HG02938 (cell line): ENCODE results near the gene AGRN.
A peak's percentile ranks its signal among the peaks of the same experiment; 100 is the strongest.
"Not testable (repeated sequence)": the region's sequence is repeated elsewhere in the genome, so short reads cannot be mapped to it uniquely, and the experiment has no call there.

Experiments used
- ATAC-seq: cut with Tn5 transposase; IDR thresholded peaks from one replicate; pipeline ENCODE4 v1.9.1; 2021; ENCODE audit warnings: mild to moderate bottlenecking, moderate library complexity; ENCODE audit not compliant: unreplicated experiment

AGRN gene

DNA sequence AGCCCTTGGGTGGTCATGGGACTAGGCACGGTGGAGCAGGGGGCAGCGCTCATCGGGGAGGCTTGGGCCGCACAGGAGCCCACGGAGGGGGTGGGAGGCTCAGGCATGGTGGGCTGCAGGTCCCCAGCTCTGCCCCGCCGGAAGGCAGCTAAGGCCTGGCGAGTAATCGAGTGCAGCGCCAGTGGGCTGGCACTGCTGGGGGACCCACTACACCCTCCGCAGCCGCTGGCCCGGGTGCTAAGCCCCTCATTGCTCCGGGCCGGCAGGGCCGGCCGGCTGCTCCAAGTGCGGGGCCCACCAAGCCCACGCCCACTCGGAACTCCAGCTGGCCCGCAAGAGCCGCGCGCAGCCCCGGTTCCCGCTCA lies 1.6 kb upstream of the AGRN start:
- ATAC-seq: not testable (repeated sequence)

DNA sequence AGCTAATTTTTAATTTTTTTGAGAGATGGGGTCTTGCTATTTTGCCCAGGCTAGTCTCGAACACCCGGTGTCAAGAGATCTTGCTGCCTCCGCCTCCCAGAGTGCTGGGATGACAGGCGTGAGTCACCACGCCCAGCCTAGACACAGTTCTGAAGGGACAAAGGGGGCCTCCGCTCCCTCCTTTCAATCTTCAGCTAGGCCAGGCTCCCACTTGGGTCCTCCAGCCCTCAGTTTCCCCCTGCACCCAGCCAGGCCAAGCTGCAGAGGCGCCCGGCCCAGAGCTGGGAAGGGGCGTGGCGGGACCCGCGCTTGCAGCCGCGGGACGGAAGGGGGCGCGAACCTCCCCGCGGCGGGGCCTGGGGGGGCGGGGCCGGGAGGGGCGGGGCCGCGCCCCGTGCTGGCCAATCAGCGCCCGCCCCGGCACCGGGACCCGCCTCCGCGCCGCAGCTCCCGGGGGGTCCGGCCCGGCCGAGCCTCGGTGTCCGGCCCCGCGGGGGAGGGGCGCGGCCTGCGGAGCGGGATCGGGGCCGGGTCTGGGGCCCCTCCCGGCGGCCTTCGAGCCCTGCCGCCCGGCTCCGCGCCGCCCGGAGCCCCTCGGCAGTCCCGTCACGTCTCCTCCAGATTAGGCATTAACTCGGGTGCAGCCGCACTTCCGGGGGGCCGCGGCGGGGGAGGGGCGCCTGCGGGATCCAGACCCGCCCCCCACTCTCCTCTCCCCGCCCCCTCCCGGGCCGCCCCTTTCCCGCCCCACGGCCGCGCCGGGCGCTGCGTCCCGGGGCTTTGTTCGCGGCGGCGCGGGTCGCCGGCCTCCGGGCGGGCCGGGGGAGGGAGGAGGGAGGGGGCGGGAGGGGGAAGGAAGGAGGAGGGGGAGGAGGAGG lies 559 bp upstream of the AGRN start:
- ATAC-seq: peak; percentile 44

DNA sequence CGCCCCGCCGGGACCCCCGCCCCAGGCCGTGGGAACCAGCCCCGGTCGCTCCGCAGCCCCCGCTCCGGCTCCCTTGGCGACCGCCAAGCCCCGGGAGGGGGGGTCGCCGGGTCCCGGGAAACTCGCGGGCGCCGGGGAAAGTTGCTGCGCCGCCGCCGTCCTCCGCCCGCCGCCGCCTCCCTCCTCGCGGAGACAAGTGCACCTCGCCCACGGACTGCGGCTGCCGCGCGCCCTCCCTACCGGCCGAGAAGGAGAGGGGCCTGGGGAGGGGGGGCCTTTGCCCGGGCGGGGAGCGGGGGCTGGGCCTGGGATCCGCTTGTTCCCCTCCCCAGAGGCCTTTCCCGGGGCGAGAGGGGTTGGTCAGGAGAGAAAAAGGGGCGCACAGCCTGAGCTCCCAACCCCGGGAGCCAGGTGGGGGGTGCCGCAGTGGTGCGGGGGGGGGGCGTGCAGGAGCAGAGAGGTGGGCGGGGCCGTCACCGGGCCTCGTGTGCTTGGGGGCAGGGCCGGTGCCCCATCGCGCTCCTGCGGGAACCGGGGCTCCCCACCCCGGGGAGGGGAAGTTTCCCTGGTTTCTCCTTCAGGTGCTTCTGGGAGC lies 592 bp downstream of the AGRN start:
- ATAC-seq: peak; percentile 14

DNA sequence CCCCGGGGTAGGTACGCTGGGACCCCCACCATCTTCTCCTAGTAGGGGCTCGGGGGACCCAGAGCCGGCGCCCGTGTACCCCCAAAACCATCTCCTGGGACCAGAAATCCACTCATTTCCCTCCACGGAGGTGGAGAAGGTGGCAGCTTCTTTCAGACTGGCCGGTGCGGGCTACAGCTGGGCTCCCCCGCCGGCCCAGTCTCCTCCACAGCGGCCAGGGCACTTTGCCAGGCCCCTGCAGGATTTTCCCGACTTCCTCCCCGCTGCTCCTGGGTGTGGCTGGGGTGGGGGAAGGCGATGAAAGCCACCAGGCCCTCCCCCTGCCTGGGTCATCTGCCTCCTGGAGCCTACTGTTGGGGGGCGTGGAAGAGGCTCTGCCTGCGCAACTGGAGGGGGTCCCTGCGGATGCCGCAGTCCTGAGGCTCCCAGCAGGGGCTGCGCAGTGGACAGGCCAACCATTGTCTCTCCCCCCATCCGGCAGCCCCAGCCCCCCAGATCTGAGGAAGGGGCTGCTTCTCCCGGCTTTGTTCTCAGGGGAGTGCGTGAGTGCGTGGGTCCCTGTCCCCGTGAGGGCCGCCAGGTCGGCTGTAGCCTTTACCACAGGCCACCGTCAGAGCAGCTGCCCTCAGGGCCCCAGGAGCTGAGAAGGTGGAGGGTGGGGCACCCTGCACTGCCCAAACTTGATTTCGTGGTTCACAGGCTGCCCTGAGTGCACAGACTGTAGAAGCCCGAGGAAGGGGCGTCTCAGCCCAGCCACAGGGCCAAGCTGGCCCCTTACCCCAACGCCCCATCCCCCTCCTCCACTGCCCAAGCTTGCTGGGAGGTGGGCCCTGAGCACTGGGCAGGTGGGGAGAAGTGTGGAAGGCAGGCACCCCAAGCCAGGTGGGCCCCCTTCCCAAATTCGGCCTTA lies 1.3 kb downstream of the AGRN start:
- ATAC-seq: no peak

DNA sequence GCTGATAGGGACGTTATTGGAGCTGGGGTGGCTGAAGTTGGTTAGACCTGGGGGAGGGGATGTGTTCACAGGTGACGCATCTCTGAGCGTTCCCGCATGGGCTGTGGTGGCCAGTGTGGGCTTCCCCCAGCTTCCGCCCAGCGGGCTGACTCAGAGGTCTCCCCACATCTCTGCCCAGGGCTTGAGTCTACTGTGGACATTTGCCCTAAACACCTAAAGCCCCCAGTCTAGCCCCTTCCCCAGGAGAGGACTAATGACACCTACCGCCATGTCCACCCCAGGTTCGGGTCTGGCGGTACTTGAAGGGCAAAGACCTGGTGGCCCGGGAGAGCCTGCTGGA lies 2.0 kb downstream of the AGRN start:
- ATAC-seq: no peak

DNA sequence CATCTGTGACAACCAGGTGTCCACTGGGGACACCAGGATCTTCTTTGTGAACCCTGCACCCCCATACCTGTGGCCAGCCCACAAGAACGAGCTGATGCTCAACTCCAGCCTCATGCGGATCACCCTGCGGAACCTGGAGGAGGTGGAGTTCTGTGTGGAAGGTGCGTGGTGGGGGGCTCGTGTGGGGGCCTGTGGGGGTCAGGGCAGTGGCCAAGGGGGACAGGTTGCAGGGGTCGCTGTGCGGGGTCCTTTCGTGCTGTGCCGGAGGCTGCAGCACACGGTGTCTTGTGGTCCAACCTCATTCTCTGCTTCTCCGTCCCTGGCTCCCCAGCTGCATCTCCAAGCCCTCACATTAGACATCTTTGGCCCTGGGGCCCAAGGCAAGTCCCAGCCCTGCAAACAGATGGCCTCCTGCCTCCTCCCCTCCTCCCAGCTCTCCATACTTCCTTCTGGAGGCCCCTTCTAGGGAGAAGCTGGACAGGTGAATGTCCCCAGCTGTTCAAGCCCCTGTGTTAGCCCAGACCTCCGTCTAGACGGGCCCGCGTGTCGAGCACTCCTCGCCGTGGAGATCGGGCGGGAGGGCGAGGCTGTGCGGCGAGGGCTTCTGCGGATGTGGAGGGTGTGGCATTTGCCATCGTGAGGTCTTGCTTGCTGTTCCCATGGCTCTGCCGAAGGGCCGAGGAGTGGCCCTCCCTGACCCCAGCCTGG lies 2.5 kb downstream of the AGRN start:
- ATAC-seq: no peak

DNA sequence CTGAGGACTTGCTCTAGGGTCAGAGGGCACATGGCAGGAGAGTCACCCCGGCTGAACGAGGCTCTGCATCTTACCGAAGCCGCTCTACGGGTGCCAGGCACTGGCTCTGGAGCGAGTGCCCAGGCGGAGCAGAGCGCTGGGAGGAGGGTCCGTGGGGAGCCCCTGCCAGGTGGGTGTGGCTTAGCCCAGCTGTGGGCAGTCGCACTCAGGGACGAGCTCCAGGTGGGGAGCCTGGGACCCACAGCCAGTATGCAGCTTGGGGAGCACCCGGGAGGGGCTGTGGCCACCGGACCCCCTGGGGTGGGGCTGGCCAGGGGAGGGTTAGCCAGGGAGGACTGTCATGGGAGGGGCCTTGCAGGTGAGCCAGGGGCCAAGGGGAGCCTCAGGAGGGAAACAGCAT lies 3.8 kb downstream of the AGRN start:
- no peak for ATAC-seq

DNA sequence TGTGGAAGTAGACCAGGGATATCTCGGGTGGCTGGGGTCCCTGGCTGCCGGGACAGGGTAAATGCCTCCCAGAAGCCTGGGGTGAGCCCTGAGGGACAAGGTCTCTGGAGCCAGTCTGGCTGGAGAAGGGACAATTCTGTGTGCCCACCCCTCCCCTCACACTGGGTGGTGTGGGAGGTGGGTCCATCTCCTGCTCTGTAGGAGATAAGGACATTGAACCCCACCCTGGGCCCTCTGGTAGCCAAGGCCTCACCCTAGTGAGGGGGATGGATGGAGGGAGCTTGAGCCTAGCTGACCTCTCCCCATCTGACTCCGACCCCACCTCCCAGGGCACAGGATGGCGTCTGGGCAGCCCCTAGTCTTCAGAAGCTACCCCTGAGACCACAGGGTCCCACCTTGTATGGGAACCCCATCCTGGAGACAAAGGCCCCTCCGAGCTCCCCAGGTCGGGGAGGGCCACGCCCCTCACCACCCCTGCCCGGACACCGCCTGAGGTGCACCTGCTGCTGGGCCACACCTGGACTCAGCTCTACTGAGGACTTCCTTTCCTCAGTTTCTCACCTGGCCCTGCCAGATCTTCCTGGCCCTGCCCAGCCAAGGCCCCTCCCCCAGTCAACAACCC lies 4.3 kb downstream of the AGRN start:
- ATAC-seq: no peak

DNA sequence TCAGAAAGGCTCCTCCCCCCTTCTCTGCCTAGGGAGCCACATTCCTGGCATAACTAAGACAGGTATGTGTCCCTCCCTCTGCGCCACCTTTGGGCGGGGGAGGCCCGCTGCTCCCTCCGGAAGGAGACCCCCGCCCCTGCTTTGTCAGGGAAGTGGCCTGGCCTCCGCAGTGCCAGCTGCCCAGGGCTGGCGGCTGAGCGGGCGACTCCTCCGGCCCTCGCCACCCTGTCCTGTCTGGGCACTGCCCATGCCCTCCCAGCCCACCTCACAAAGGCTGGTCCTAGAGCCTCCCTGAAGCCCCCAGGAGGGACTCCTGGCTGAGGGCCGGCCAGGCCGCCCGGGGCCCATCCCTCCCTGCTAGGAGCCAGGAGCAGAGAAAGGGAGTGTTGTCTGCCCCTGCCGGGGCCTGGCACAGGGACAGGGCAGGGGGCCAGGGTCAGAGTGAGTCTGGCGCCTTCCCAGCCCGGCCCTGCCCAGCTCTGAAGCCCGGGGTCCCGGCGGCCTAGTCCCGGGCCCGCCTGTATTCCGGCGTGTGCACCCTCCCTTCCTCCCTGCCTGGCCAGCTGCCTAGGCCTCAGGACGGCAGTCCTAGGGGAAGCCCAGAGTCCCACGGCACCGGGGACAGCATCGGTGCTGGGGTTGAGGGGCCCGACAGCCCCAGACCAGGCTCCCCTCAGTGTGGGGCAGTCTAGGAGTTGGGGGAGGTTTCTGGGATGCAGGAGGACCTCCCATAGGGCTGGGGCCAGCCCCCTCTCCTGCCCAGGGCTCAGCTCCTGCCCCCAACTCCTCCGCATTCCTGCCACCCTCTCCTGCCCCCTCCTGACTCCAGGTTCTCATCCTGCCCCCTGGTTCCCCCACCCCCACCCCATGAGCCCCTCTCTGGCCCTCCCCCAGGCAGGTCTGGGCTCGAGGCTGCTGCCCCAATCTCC lies 5.1 kb downstream of the AGRN start:
- ATAC-seq: no peak

DNA sequence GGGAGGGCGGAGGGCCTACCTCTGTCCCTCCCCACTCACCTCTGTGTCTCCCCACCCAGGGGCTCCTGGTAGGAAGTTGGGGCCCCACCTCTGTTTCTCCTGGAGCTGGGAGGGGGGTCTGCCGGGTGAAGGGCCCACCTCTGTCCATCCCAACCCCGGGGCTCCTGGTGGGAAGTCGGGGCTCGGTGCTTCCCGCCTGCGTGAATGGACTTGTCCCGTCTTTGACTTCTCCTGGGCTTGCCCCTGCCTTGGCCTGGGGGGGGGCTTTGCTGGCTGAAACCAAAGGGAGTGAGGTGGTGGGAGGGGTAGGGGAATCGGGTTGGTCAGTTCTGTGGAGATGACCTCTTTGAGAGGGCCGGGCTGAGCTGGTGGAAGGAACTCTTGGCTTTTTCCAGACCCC lies 5.8 kb downstream of the AGRN start:
- no peak for ATAC-seq

DNA sequence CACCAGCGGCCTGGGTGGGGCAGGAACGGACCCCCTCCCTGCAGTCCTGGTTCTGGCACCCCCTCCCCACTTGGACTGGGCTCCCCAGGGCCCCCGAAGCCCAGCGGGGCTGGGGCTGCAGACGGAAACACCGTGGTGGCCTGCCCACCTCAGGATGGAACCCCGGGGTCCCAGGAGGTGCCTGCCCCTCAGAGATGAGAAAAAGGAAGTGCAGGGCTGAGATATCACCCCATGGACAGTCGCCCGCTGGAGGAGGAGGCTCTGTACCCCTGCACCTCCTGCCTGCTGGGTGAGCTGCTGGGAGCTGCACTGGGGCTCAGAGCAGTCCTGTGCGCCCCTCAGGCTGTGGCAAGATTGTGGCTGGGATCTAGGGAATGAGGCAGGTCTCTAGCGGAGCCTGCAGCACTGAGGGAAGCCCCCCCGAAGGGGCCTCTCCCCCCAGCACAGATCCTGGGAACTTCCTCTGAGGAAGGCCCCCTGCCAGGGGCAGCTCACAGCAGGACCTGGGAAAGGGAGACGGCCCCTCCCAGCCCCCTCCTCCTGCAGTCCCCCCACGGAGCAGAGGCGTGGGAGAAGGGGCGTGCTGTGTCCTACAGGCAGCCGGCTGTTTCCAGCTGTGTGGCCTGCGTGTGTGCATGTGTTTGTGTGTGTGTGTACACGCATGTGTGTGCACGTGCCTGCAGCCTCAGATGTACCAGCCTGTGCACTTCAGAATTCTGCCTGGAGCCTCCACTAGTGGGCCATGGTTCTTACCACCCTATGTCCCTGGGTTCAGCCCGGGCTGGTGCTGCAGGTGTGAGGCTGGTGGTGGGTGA lies 6.9 kb downstream of the AGRN start:
- ATAC-seq: no peak

DNA sequence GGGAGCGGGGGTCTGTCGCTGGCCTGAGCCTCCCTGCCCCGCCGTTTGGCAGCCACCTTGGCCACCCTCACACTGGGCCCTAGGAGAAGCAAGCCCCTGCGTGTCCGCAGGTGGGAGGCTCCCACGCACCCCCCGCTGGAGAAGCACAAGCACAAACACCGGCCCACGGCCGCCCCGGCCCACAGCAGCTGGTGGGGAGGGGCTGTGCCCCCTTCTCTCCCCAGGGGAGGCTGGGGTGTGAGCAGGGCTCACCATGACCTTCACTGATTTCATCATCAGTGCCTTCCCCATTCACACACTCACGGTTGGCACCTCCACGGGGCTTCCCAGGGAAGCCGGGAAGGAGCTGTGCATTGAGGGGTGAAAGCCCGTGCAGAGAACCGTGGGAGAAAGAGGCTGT lies 7.9 kb downstream of the AGRN start:
- no peak for ATAC-seq

DNA sequence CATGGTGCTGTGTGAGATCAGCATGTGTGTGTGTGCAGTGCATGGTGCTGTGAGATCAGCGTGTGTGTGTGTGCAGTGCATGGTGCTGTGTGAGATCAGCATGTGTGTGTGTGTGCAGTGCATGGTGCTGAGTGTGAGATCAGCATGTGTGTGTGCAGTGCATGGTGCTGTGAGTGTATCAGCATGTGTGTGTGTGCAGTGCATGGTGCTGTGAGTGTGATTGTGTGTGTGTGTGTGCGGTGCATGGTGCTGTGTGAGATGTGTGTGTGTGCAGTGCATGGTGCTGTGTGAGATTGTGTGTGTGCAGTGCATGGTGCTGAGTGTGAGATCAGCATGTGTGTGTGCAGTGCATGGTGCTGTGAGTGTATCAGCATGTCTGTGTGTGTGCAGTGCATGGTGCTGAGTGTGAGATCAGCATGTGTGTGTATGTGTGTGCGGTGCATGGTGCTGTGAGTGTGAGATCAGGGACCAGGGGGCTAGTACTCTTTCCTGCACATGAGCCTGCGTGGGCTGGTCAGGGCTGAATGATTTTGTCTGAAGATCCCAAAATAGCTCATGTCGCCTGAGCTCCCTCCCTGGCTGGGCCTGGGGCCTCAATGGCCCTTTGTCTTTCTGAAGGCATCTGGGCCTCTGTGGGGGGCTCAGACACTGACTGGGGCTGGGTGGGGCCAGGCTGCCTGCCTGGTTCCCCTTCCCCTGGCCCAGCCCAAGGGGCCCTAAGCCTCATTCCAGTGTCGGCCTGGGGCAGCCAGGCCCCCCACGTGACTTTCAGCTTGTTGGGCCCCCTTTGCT lies 11.1 kb downstream of the AGRN start:
- ATAC-seq: not testable (repeated sequence)

DNA sequence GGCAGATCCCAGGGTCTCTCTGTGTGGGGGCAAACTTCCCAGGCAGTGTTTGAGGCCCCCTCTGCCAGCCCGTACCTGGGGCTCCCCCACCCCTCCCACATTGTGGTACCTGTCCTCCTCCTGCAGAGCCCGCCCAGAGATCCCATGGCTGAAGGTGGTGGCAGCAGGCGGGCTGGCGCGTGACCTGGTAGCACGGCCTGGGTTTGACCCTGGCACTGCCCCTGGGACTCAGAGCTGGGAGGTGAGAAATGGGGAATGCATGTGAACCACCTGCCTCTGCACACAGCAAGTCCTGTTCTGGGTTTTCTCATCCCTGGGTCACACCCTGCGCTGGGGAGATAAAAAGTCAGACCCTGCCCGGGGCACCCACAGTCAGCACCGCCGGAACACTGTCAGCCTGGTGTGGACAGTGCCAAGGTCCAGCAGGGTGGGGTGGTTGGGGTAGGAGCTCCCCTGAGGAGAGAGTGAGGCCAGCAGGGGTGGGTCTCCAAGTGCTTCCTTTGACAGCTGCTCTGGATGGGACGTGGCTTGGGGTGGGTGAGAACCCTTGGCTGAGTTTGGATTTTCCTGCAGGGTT lies 11.8 kb downstream of the AGRN start:
- ATAC-seq: no peak

DNA sequence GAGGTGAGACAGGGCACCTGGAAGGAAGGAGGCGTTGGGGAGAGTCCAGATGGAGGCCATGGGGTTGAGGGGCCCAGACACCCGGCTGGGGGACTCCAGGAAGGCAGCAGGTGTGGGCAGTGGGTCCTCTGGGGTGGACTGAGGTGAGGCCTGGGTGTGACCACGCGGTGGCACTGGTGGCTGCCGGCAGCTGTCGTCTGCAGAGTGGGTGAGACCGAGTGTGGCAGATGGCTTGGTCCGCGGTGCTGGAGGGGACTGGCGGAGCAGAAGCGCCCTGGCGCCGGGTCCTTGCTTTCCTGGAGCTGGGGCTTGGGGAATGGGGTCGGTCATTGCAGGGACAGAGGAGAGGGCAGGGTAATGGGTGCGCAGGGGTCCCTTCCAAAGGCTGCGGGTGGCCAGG lies 12.5 kb downstream of the AGRN start:
- peak; percentile 4 for ATAC-seq

DNA sequence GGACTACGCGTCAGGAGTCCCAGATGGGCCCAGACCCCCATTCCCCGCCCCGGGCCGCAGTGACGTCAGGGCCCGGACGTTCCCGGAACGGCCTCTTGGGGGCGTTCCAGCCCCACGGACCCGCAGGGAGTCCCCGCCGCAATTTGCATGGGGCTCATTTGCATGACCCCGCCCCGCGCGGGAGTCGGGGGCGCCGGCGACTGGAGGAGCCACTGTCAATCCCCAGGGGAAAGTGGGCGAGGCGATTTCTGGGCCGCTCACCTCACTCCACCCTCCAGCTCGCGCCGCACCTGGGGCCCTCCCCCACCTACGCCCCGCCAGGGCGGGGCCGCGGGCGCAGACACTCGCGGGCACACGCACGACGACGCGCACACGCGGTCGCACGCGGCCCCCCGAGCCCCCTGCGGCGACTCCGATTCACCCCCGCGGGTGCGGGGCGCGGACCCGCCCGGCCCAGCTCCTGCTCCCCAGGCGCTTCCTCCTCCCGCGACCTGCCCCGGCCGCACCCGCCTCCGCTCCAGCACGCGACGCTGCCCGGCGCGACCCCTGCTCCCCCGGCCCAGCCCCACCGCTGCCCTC lies 13.2 kb downstream of the AGRN start:
- peak; percentile 82 for ATAC-seq

DNA sequence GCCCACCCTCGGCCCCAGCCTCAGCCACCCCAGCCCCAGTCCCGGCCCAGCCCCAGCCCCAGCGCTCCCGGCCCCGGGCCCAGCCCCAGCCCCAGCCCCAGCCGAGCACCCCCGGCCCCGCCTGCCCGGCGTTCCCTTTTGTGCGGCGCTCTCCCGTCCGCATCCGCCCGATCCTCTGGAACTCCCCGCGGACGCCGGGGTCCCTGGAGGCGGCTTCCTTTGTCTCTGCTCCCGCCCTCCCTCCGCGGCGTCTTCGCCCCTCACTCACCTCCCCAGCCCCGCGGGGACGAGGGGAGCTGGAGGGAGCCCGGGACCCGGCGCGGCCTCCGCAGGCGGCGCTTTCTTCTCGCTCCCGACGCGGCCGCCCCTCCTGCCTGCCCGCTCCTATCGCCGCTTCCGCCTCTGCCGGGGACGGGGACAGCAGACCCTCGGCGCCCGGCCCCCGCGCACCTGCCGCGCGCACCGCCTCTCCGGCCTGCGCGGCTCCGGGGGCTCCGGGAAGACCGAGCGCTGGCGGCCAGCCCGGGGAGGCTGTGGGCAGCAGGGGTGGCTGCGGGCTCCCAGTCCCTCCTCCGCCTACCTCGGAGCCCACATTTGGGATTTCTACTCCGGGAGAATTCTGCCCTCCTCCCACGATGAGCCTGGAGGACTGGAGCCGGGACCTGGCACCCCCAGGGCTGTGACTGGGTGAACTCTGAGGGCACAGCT lies 14.0 kb downstream of the AGRN start:
- ATAC-seq: no peak
